GM21390 (cell line): ENCODE data around the gene EIF2B5.
A peak's percentile ranks its signal among the peaks of the same experiment; 100 is the strongest.
"Not testable (repeated sequence)": the region's sequence is repeated elsewhere in the genome, so short reads cannot be mapped to it uniquely, and the experiment has no call there.

Source experiments
- ATAC-seq: cut with Tn5 transposase; IDR thresholded peaks from one replicate; pipeline ENCODE4 v1.9.1; 2021; ENCODE audit not compliant: unreplicated experiment

The EIF2B5 gene

DNA sequence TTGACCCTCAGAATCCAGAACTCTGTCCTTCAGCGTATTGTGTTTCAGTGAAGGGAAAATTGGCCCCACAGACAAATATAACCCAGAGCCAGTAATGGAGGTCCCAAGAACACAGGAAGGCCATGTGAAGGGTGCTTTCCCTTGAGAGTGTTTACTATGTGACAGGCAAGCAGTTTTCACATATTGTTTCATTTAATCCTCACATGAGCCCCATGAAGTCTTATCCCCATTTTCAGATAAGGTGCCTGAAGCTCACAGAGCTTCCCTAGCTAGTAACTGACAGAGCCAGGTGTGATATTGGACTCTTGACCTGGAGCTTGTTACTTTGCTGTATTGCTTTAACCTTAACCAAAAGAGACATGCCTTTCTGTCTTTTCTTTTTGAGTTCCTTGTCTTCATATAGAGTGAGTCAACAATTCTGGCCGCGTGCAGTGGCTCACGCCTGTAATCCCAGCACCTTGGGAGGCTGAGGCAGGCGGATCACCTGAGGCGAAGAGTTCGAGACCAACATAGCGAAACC, 10.7 kb downstream of the EIF2B5 start:
- no peak for ATAC-seq

DNA sequence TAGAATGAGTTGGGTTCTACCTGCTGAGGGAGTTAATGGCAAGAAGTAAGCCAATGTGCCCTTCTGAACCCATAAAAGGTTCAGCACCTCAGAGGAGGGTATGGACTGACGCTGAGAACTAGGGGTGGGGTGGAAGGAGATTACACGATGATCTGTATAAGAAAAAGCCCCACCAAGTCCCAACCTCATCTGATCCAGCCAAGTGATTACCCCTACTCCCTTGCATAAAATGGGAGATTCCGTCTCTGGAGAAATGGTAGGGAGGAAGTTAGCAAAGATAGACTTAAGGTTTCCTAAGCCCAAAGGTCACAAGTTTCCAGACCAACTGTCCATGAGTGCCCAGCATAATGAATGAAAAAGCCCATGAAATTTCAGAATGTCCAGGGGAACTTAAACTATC, 12.9 kb downstream of the EIF2B5 start:
- no peak for ATAC-seq

GRCh38 chr3:184149123-184149522, 14.0 kb downstream of the EIF2B5 start:
- ATAC-seq = no peak

DNA sequence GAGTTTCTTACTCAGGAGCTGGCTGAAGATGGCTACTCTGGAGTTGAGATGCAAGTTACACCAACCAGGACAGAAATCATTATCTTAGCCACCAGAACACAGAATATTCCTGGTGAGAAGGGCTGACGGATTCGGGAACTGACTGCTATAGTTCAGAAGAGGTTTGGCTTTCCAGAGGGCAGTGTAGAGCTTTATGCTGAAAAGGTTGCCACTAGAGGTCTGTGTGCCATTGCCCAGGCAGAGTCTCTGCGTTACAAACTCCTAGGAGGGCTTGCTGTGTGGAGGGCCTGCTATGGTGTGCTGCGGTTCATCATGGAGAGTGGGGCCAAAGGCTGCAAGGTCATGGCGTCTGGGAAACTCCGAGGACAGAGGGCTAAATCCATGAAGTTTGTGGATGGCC, 14.6 kb downstream of the EIF2B5 start:
- ATAC-seq = not testable (repeated sequence)

- peak; percentile 81 for ATAC-seq
Observed at GRCh38 chr3:184154885-184155643, 19.9 kb downstream of the EIF2B5 start, which contains the start of gene DVL3. TSS of gene DVL3 (plus strand) at chr3:184155377. CDS start at chr3:184155636, 259 bp downstream.

DNA sequence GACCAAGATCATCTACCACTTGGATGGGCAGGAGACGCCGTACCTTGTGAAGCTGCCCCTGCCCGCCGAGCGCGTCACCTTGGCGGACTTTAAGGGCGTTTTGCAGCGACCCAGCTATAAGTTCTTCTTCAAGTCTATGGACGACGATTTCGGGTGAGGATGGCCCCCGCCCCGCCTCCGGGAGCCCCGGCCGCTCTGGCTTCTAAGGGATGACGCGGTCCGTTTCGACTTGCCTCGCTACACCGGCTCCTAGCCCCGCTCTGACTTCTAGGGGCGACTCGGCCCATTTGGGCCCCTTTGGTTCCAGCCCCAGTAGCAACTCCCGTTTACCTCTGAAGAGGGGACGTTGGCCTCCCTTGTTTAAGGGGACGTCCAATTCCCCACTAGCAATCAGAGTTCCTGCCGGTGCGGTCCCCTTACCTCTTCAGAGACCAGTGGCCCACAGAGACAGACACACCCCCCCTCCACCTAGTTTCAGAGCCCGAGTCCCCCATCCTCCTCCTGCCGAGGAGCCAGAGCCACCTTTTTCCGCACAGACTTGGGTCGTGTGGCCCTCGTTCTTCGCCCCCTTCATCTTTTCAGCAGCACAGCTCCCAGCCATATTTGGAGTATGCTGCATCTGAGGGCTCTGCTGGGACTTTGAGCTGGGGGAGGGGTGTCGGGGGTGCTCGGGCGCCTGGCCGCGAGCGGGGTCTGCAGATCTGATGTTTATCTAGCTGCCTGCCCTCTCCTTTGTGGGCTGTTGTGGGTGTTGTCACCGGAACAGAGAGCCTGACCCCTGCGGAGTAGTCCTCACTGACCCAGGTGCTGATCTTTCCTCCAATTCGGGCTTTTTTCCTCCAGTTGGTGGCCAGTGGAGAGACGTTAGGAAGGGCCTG, 20.7 kb downstream of the EIF2B5 start:
- peak; percentile 34 for ATAC-seq

- no peak for ATAC-seq
Observed at GRCh38 chr3:184156522-184156955, 21.4 kb downstream of the EIF2B5 start.

GRCh38 chr3:184157206-184157605, 22.0 kb downstream of the EIF2B5 start:
- no peak for ATAC-seq

DNA sequence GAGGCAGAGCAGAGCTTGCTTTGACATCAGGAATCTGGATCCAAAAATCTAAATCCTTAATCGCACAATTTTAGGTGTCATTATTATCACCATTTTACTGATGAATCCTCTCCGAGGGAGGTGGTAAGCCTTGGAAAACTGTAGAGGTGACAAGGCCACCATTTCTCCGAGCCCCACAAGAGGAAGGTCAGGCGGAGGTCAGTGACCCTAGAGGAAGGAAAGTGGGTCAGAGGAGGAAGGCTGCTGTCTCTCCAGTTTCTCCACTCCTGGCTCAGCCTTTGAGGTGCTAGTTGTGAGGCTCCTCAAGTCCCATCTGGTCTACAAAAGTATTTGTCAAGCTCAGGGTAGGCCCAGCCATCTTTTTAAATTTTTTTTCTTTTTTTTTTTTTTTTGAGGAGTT, 23.2 kb downstream of the EIF2B5 start:
- ATAC-seq = no peak

- ATAC-seq = no peak
Observed at GRCh38 chr3:184160456-184160855, 25.3 kb downstream of the EIF2B5 start.

DNA sequence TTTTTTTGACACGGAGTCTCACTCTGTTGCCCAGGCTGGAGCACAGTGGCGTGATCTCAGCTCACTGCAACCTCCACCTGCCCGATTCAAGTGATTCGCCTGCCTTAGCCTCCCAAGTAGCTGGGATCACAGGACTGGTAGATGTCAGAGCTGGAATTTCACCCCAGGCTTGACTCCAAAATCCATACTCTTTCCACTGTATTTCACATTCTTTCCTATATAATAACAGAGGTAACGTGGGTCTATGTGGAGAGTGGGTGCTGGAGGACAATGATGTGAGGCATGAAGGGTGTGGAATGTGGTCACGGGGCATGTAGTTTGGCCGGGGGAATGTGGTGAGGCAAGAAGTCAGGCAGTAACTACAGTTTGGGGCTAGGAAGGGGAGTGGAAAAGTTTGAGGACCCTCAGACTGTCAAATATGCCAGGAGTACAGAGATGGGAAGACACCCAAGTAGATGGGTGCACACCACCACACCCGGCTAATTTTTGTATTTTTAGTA, 27.5 kb downstream of the EIF2B5 start:
- ATAC-seq = not testable (repeated sequence)

DNA sequence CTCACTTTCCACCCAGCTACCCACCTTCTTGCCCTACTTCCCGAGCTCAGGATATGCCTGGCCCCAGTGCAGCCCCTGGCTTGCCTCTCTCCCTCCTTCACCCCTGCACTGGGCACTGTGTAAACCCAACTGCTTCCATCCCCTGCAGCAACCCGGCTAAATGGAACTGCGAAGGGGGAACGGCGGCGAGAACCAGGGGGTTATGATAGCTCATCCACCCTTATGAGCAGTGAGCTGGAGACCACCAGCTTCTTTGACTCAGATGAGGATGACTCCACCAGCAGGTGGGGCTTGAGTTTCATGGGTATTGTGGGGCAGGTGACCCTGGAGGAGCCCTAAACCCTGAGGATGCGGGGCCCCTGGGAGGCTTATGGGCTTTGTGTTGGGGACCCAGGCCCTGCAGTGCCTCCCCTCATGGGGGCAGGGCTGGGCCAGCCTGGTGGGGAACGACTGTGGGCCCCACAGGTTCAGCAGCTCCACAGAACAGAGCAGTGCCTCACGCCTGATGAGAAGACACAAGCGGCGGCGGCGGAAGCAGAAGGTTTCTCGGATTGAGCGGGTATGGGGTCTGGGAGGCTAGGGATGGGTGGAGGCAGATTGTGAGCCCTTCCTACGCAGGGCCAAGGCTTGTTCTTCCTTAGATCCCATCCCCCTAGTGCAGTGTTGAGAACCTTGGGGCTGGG, 29.6 kb downstream of the EIF2B5 start:
- ATAC-seq = no peak

DNA sequence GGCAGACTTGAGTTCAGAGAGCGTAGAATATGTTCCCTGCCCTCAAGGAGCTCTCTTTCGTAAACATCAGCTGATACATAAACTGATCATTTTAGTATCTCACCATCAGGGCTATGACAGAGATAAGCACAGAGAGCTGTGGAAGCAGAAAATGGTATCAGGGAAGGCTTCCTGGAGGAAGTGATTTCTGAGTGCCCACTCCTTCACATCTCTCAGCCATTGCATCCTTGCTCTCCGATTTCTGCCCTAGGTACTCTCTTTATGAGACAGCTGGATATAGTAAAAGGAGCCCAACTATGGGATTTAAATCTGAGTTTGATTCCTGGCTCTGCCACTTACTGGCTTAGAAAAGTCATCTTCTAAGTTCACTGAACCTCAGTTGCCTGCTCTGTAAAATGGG, 30.4 kb downstream of the EIF2B5 start:
- ATAC-seq = no peak

DNA sequence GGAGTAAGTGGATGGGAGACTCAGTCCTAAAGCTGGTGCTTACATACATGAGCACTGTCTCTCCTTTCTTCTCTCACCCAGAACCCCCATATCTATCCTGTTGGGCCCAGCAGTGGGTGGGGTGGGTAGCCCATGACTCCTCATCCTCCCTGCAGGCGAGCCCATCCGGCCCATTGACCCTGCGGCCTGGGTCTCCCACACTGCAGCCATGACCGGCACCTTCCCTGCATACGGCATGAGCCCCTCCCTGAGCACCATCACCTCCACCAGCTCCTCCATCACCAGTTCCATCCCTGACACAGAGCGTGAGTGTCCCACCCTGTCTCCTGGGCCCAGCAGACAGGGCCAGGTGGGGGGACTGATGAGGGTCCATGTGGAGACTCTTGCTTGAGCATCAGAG, 31.5 kb downstream of the EIF2B5 start:
- ATAC-seq = no peak

DNA sequence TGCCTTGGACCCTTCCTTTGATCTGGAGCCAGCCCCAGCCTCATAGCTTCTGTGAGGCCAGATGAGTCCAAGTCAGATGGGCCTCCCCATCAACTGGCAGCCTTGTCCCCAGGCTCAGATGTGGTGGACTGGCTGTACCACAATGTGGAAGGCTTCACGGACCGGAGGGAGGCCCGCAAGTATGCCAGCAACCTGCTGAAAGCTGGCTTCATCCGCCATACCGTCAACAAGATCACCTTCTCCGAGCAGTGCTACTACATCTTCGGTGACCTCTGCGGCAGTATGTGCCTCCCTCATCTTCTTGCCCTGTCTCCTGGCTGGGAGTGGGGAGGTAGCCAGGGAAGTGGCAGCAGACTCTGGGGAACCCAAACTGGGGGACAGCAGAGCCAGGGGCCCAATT, 32.6 kb downstream of the EIF2B5 start:
- no peak for ATAC-seq

DNA sequence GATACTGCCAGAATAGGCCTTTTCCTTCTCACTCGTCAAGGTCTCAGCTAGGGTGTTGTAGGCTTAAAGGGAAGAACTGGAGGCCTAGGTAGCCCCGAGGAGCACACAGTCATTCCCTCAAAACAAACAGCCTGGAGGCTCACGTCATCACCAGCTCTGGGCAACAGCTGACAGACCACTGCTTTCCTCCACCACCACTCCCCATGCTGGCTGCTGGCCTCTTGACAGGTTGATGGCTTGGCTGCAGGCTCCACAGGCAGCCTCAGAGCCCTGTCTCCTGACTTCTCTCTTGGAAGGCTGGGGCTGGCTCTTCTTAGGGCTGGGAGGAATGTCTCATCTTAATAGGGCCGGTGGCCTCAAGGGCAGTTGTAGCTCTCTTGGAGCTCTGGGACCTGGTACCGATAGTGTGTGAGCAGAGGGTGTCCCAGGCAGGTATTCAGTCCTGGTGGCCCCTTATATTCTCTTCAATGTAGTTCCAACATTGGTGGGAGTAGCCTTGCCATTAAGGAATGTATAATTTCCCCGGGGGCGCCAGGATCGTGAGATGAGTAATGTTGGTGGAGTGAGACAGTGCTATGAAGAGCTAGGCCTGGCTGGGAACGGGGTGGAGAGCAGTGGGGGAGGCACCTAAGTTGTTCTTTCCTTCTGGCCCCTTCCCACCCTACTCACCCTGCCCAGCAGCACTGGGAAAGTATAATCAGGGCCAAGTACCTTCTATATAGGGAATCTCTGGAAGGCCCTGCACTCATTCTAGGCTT, 33.4 kb downstream of the EIF2B5 start:
- ATAC-seq = no peak

DNA sequence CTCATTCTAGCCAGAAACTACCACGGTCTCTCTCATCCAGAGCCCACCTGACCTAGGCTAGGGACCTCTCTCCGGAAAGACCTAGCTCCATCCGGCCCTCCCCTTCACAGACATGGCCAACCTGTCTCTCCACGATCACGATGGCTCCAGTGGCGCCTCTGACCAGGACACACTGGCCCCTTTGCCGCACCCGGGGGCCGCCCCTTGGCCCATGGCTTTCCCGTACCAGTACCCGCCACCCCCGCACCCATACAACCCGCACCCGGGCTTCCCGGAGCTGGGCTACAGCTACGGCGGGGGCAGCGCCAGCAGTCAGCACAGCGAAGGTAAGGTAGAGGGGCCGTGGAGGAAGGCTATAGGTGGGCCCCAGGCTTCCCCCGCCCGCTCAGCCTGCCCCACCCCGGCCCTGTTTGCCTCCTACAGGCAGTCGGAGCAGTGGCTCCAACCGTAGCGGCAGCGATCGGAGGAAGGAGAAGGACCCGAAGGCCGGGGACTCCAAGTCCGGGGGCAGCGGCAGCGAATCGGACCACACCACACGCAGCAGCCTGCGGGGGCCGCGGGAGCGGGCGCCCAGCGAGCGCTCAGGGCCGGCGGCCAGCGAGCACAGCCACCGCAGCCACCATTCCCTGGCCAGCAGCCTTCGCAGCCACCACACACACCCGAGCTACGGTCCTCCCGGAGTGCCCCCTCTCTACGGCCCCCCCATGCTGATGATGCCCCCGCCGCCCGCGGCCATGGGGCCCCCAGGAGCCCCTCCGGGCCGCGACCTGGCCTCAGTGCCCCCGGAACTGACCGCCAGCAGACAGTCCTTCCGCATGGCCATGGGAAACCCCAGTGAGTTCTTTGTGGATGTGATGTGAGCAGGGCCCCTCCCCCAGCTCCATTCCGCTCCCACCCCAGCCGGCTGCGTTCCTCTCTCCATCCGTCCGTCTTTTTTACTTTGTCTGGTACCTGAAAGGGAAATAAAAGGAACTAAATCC, 35.0 kb downstream of the EIF2B5 start:
- no peak for ATAC-seq

DNA sequence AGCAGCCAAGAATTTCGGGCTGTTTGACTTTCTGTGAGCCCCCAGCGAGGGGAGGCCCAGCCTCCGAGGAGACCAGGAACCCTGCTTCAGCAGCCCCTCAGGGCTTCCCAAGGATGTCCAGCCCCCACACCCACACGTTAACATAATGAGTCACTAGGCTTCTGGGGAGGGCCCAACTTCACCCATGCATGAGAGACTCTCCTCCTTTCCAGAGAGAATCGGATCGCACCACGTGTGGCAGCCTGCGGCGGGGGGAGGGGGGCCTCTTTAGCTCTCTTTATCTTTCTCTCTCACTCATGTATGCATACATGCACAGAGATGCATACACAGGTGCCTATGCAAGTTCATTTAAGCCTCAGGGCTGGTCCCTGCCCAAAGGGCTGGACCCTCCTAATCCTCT, 36.4 kb downstream of the EIF2B5 start:
- no peak for ATAC-seq

- ATAC-seq = no peak
Observed at GRCh38 chr3:184172681-184173373, 37.7 kb downstream of the EIF2B5 start.
